Activated T-helper 9 cell treated with anti-CD3 and anti-CD28 coated beads, Interleukin-2, amount 50 U/mL, for 16 hours (primary cell): ENCODE results near the gene OR52E5.

Experiments used
- DNase-seq: peaks from one replicate; pipeline ENCODE4 v3.0.0-alpha.2; 2020; ENCODE audit warnings: low read depth

OR52E5 gene

DNA sequence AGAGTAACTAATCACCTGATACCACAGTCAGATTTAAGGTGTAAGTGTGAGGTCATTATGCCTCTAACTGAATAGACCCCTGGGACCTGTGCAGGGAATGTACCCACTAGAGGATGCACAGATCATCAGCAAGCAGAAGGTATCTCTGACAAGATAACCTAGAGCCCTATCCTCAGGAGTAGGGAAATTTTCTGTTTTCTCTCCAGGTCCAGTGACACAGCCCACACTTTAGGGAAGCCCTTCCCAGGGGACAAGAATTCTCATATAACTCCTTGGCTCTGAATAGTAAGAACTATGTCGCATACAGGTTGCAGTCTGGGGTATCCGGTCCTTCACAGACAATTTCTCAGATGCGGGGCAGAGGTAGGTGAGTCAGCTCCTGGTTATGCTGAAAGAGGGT is at the start of gene OR52E5:
OR52E5 (plus strand) TSS at position 301 of the 400 bp plus-strand sequence. CDS start 7,569 bp downstream, outside the sequence.
- DNase-seq, result no peak

GRCh38 chr11:5846701-5847100 is 46.3 kb upstream of the OR52E5 start:
- no peak for DNase-seq

GRCh38 chr11:5847711-5848110 is 45.3 kb upstream of the OR52E5 start:
- DNase-seq, result no peak

- DNase-seq, result no peak
Measured at GRCh38 chr11:5851002-5851401, 42.0 kb upstream of the OR52E5 start.

DNA sequence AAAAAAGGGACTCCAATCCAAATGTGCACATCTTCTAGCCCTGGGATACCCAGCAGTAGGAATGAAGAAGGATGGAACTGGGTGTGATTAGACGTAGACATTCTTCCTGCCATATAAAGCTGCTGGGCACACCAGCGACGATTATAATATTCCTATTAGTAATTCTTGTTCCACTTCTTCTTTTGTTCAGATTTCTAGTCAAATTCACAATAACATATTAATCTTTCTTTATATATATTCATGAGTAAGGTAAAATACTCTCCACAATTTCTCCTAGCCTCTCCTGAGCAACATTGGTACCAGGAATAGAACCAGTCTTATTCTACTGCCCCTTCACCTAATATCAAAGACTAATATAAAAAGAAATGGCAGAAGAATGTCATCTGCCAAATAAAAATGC is 35.4 kb upstream of the OR52E5 start, which contains the start of gene OR52E8:
OR52E8 (minus strand) TSS at position 101 of the 400 bp plus-strand sequence; CDS start at position 101, 0 bp downstream.
- DNase-seq, result no peak

GRCh38 chr11:5865826-5866225 is 27.2 kb upstream of the OR52E5 start:
- DNase-seq, result no peak

- no peak for DNase-seq
Measured at GRCh38 chr11:5878564-5878963, 14.4 kb upstream of the OR52E5 start.

DNA sequence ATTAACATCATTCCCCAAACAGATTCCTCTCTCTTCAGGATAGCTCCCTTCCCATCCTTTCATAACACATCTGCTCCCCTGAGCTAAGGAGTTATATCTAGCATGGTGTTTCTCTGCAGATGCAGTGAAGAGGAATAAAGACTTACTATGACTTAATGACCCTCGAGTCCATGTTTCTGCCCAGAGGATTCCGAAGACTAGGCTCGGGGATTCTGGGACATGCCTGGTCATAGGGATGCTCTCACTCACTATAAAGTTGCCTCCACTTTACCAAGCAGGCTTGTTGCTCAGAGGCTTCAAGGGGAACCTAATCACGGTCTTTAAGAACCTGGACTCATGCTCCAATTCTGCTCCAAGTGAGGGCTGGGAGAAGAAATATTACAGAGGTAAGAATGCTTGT is 12.7 kb upstream of the OR52E5 start, which contains the start of gene OR52E4:
OR52E4 (plus strand) TSS at position 301 of the 400 bp plus-strand sequence. CDS start 3,664 bp downstream, outside the sequence.
- DNase-seq, result no peak

DNA sequence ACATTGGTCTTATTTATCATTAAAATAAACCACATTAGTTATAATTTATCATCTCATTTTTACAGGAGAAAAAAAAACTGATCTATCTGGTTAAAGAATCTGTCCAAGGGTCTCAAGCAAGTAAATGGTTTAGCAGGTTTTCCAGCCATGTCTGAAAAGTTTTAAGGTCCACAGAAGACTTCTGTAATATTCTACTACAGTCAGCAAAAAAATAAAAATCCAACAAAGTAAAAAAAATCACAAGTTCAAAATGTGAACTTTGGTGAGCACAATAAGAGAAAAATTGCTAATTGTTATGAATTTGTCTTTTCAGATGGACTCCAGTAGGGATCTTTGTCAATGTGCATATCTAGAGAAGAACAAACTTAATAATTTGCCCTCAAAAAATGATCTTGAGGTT is 11.3 kb upstream of the OR52E5 start:
- DNase-seq, result no peak

DNA sequence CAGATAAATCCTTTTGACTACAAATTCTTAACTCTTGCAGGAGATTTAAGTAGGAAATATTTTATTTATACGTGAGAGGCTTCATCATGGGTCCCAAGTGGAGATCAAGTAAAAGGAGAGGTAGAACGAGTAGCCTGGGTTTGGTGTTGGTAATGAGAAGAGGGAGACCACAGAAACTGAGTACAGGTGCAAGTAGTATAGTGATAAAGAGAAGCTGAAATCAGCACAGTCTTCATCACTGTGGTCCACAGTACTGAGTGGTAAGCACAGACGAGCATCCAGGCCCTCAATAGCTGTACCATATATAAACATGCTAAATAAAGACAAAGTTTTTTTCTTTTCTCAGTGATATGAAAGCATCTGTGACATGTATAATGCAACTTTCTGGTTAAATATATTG is 5.8 kb upstream of the OR52E5 start:
- DNase-seq, result no peak

DNA sequence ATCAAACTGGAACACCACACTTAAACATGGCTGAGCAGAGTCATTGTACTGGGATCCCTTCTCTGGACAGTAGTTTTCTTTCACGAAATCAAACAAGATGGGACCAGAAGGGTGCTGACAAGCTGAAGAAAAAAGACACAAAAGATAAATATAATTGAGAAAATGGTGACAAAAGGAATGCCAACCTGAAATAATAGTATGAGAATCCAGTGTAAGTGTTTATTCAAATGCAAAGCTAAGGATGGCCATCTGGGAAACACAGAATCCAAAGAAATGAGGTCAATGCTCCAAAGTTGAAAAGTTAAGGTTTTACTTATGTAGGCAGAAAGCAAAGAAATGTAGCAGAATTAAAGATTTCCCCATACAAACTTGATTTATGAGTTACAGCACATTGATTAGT is 5.3 kb upstream of the OR52E5 start:
- DNase-seq, result no peak

DNA sequence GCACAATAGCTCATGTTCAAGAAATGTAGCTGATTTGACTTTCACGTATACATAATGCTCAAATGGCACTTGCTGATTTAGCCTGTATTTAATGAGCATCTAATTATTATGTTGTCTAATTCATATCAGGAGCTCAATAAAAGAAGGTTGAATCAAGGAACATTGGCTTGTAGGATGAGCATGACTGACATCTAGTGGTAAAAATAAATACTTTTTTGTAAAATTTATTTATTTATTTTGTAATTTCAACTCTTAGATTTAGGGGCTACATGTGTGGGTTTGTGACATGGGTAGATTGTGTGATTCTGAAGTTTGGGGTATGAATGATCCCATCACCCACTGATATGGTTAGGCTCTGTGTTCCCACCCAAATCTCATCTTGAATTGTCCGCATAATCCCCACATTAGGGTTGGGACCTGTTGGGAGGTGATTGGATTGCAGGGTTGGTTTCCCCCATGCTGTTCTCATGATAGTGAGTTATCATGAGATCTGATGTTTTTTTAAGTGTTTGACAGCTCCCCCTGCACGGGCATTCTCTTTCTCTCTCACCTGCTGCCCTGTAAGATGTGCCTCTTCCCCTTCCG is 1.7 kb upstream of the OR52E5 start:
- DNase-seq, result no peak

DNA sequence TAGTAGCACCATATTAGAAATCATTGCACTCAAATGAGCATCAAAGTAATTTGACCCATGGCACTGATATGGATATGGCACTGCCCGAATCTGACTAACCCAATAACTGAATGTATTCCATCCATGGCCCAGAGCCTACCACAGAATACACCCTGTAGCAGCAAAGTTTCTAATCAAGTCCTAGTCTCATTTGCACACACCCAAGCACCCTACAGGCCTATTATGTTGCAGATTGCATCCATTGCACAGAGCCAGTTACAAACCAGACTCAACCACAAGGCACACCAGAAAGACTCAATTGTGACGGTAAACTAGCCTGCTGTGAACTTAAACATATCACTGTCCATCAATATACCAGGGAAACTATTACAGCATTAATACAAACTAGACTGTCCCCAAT is 6.5 kb downstream of the OR52E5 start:
- no peak for DNase-seq

DNA sequence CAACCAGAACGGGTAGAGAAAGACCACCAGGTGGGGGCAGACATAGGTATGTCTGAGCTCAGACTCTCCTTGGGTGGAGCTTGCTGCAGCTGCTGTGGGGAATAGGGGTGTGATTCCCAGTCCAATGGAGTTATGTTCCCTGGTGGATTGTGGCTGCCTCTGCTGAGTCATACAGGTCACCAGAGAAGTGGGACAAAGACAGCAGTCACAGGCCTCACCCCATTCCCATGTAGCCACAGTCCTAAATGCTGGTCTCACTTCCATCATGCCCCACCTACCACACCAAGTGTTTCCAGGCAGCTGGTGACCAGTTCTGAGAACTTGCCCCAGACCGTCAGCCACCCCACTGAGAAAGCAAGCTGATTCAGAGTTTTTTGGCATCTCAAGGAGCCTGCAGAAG is 17.5 kb downstream of the OR52E5 start:
- no peak for DNase-seq

GRCh38 chr11:5922749-5923426 is 29.9 kb downstream of the OR52E5 start:
- DNase-seq, result no peak

GRCh38 chr11:5923427-5923776 is 30.4 kb downstream of the OR52E5 start:
- no peak for DNase-seq

- no peak for DNase-seq
Measured at GRCh38 chr11:5923794-5924193, 30.8 kb downstream of the OR52E5 start.

DNA sequence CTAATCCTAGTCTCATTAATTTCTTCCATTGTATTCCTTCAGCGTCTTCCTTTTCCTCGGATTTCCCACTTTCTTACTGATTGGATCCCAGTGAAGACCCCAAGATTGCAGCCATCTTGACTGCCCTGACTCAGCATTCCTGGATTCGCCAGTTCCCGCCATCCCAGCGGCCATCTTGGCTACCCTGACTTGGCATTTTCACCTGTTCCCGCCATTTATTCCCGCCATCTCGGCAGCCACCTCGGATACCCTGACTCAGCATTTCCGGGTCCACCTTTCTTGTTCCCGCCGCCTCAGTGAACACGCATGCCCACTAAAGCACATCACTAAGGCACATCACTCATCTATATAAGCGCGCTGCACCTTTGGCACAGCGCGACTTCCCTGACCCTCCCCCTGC is 35.3 kb downstream of the OR52E5 start:
- no peak for DNase-seq

DNA sequence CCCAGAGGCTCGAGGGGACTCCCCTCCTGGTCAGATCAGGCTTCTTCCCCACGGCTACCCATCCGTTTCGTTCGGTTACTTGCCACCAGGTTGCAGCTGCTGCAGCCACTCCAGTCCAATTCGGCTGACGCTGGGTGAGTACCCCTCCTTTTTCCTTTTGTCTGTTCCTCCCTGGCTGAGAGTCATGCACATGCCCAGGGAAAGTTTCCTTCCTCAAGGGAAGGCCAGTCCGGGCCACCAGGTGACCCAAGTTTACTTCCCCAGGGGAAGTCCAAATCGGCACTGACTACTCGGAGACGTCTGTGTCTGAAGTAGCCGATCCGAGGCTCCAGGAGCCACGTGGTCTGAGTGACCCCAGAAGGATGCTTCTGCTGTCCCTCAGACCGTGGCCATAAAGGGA is 35.8 kb downstream of the OR52E5 start:
- DNase-seq, result no peak

DNA sequence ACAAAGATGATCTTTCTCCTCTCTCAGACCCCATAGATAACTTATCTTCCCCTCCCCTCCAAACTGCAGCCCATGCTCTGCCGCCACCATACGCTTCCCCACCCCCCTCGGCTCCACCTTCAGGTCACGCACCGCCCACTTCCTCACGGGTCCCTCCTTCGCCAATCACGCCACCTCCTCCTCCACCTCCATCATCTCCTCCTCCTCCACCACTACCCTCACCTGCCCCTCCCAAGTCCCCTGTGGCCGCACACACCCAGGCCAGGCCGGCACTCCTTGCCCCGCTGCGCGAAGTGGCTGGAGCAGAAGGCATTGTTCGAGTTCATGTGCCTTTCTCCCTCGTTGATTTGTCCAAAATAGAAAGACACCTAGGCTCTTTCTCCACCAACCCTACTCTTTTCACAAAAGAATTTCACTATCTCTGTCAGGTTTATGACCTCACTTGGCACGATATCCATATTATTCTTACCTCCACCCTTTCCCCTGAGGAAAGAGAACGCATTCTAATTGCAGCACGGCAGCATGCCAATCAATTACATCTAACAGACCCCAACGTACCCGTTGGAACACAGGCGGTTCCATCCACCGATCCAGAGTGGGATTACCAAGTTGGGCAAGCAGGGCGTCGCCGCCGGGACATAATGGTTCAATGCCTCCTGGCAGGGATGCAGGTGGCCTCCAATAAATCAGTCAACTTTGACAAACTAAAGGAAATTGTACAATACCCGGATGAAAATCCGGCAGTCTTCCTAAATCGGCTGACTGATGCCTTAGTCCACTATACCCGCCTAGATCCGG is 36.8 kb downstream of the OR52E5 start:
- DNase-seq, result no peak

GRCh38 chr11:5930614-5931013 is 37.6 kb downstream of the OR52E5 start:
- DNase-seq, result no peak

- DNase-seq, result no peak
Measured at GRCh38 chr11:5931061-5931460, 38.1 kb downstream of the OR52E5 start.

DNA sequence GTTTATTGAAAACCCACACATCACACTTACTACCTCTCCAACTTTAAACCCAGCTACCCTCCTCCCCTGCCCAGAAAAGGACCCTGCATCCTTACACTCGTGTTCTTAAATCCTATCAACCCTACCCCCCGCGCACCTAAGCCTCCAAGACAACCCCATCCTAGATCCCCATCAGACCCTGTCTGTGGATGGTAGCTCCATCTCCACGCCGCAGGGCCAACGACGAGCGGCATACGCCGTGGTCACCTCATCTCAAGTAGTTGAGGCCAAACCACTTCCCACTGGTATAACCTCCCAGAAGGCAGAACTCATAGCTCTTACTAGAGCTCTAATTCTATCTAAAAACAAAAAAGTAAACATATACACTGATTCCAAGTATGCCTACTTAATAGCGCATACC is 39.7 kb downstream of the OR52E5 start:
- DNase-seq, result no peak
